Measurements from ENCODE around the gene ABL1. TPM values are rescaled to one million over a fixed set of nuclear protein-coding genes. Genes with fewer than 3 reads are reported as not detected.

ABL1 gene
- total and polyA plus RNA-seq, 2 of the 13 experiments (the other 11 are each of a cell fraction or from before 2014, with no cell fraction given) = 10.8 to 20.4 TPM

DNA sequence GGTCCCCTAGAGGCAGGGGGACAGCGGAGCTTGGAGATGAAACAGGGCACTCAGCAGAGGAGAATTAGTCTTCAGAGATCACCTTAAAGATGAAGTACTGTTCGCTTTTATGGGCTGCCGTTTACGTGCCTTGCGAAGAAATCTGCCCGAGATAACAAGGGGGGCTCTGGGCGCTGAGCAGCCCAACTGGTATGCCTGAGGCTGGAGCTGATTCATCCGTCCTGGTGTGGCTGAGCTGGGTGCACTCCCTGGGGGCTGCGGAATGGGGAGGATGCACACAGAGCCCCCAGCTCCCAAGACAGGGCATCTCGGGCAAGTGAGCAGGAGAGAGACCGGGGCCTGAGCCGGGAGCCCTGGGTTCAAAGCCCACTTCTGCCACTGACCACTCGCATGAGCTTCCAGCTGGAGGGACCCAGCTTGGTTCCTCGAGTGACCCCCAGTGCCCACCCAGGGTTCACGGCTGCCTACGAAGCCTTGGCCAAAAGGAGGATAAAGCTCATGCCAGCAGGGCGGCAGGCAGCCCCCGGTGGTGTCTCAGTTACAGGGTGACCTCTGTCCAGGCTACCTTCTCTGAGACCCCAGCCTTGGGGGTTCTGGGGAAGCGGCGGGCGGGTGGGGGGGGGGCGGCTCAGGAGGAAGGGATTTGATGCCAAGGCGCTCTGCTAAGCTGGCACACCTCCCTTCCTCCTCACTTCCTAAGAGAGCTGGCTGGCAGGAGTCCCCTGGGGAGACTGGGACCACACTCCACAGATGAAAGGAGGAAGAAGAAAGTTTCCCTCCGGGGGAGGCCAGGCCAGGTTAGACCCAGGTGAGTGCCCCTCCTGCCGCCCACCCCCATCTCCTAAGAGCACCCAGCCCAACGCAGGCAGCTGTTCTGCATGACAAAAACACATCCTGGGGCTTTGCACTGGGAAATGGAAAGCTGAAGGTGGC lies 98.3 kb downstream of the ABL1 start:
- H3K36me3 ChIP-seq (replicated peaks in 1 of 2; ENCODE audit: control insufficient read depth in 1 of 2, insufficient read depth in 2 of 2, low read length in 2 of 2) = no peaks in the 10 kb centered on the region
- no peak overlapping the region for H3K9ac ChIP-seq (ENCODE audit: insufficient read depth, low read depth, low read length)
- H3K27me3 ChIP-seq (ENCODE audit: control insufficient read depth in 1 of 2, insufficient read depth in 2 of 2, low read length in 2 of 2) = peaks cover 17 to 96% of the 10 kb centered on the region in 2 experiments
- no peak overlapping the region for H2AFZ ChIP-seq (ENCODE audit: low read length)
- intact Hi-C loops (cut with micrococcal nuclease; ENCODE audit: unreplicated experiment) (no loop called here), in situ Hi-C loops (cut with HindIII; ENCODE audit: extremely low pct_ligation_motif_present, low pct_unique_long_range_greater_than_20kb) (no loop called here)
- no peaks in the 10 kb centered on the region for H3K79me2 ChIP-seq (ENCODE audit: insufficient read depth, low read length)
- no peaks in the 10 kb centered on the region for H4K20me1 ChIP-seq (ENCODE audit: insufficient read depth, low read length)
- FAIRE-seq = no peak
- ChIA-PET POLR2A (interaction anchor here (0.6 kb wide), 1 partner anchor 21 kb away, joined by 3 read pairs; no protein-coding TSS in a partner anchor), CTCF (ENCODE audit: low intra/inter-chr PET ratio, low total read pairs) (no interaction called here)
- H3K4me3 ChIP-seq (replicated peaks in 1 of 3; ENCODE audit: insufficient read depth in 1 of 3, low read depth in 2 of 3, low read length in 3 of 3) = no peak overlapping the region
- no peak for DNase-seq (ENCODE audit: low spot score)
- no peak for ATAC-seq
- BruUV-seq (replicated peaks) = no TSS peak
- no peaks in the 10 kb centered on the region for H3K9me3 ChIP-seq (ENCODE audit: low read length)
- no peak overlapping the region for H3K27ac ChIP-seq (ENCODE audit: extremely low read length, insufficient read depth, low read length)
- 23% methylated on average over 9 of the region's 26 CpGs for WGBS (ENCODE audit: low lambda C conversion rate)
- H3K4me1 ChIP-seq (ENCODE audit: insufficient read depth, low read length) = peaks cover 51% of the 10 kb centered on the region
- TF ChIP-seq PATZ1 (CRISPR knock-in tag; IDR thresholded peaks at IDR 0.05) (0 out of 2 replicates have a peak, but pooled peaks have one; percentile 5), RORA (CRISPR knock-in tag; IDR thresholded peaks at IDR 0.05) (no peak), ZFY (CRISPR knock-in tag; IDR thresholded peaks at IDR 0.05) (no peak)
- H3K4me2 ChIP-seq (ENCODE audit: low read depth, low read length) = no peak overlapping the region; the same call in 1 of the 2 replicates

- POLR2A ChIA-PET = interaction anchor here (0.6 kb wide), 1 partner anchor 22 kb away, joined by 3 read pairs; no protein-coding TSS in a partner anchor
- intact Hi-C loops (cut with micrococcal nuclease; ENCODE audit: unreplicated experiment) (no loop called here), in situ Hi-C loops (cut with HindIII; ENCODE audit: extremely low pct_ligation_motif_present, low pct_unique_long_range_greater_than_20kb) (no loop called here)
- ATAC-seq = no peak
- Histone ChIP-seq H2AFZ (ENCODE audit: low read length) (no peak overlapping the region), H3K4me1 (ENCODE audit: insufficient read depth, low read length) (peaks cover 44% of the 10 kb centered on the region), H3K36me3 (replicated peaks in 1 of 2; ENCODE audit: control insufficient read depth in 1 of 2, insufficient read depth in 2 of 2, low read length in 2 of 2) (no peaks in the 10 kb centered on the region), H3K9ac (ENCODE audit: insufficient read depth, low read depth, low read length) (no peak overlapping the region), H3K4me2 (ENCODE audit: low read depth, low read length) (no peak overlapping the region), H3K9me3 (ENCODE audit: low read length) (no peaks in the 10 kb centered on the region), H3K79me2 (ENCODE audit: insufficient read depth, low read length) (no peaks in the 10 kb centered on the region), H3K27ac (ENCODE audit: extremely low read length, insufficient read depth, low read length) (no peak overlapping the region), H4K20me1 (ENCODE audit: insufficient read depth, low read length) (no peaks in the 10 kb centered on the region), H3K4me3 (replicated peaks in 1 of 3; ENCODE audit: insufficient read depth in 1 of 3, low read depth in 2 of 3, low read length in 3 of 3) (no peak overlapping the region), H3K27me3 (ENCODE audit: control insufficient read depth in 1 of 2, insufficient read depth in 2 of 2, low read length in 2 of 2) (peaks cover 17 to 91% of the 10 kb centered on the region in 2 experiments)
- WGBS (ENCODE audit: low lambda C conversion rate) = 94% methylated on average over 2 of the region's 11 CpGs
- no peak for DNase-seq (ENCODE audit: low spot score)
- CTCF ChIA-PET (ENCODE audit: low intra/inter-chr PET ratio, low total read pairs) = no interaction called here
- no peak for FAIRE-seq
- BruUV-seq (replicated peaks) = no TSS peak
- TF ChIP-seq ISL2 (CRISPR knock-in tag; IDR thresholded peaks at IDR 0.05) = no peak
- TF ChIP-seq FOXC1 (CRISPR knock-in tag; IDR thresholded peaks at IDR 0.05; ENCODE audit: borderline replicate concordance) = no peak
- no peak for TF ChIP-seq SRF (IDR thresholded peaks at IDR 0.05; ENCODE audit: low read depth, low read length)
- TF ChIP-seq IKZF1 (IDR thresholded peaks at IDR 0.05) = no peak
- TF ChIP-seq NR1H2 (CRISPR knock-in tag; IDR thresholded peaks at IDR 0.05; ENCODE audit: borderline replicate concordance, low read depth) = no peak
- no peak for TF ChIP-seq HMG20B (CRISPR knock-in tag; conservative IDR thresholded peaks at IDR 0.05)
- no peak for TF ChIP-seq ZNF766 (CRISPR knock-in tag; IDR thresholded peaks at IDR 0.05; ENCODE audit: borderline replicate concordance)
- no peak for TF ChIP-seq CAMTA2 (CRISPR knock-in tag; IDR thresholded peaks at IDR 0.05; ENCODE audit: borderline replicate concordance)
- TF ChIP-seq, protein P1, sequence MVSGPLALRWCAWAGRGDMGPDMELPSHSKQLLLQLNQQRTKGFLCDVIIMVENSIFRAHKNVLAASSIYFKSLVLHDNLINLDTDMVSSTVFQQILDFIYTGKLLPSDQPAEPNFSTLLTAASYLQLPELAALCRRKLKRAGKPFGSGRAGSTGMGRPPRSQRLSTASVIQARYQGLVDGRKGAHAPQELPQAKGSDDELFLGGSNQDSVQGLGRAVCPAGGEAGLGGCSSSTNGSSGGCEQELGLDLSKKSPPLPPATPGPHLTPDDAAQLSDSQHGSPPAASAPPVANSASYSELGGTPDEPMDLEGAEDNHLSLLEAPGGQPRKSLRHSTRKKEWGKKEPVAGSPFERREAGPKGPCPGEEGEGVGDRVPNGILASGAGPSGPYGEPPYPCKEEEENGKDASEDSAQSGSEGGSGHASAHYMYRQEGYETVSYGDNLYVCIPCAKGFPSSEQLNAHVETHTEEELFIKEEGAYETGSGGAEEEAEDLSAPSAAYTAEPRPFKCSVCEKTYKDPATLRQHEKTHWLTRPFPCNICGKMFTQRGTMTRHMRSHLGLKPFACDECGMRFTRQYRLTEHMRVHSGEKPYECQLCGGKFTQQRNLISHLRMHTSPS (CRISPR knock-in tag; IDR thresholded peaks at IDR 0.05; ENCODE audit: low read depth) = no peak
- no peak for TF ChIP-seq EED (CRISPR knock-in tag; IDR thresholded peaks at IDR 0.05)
- TF ChIP-seq YEATS4 (CRISPR knock-in tag; IDR thresholded peaks at IDR 0.05; ENCODE audit: borderline replicate concordance) = no peak
- TF ChIP-seq ZNF431 (CRISPR knock-in tag; IDR thresholded peaks at IDR 0.05; ENCODE audit: borderline replicate concordance, low read depth) = no peak
These were observed 99.2 kb downstream of the ABL1 start for GRCh38 chr9:130934246-130934645.

Measured in HepG2 (cell line).